ENCODE data around the gene ME3. TPM values are rescaled to one million over a fixed set of nuclear protein-coding genes. Genes with fewer than 3 reads are reported as not detected.

Gene ME3
- total and polyA plus RNA-seq, 11 donors = 11.3 to 51.5 (median 31.3) TPM

DNA sequence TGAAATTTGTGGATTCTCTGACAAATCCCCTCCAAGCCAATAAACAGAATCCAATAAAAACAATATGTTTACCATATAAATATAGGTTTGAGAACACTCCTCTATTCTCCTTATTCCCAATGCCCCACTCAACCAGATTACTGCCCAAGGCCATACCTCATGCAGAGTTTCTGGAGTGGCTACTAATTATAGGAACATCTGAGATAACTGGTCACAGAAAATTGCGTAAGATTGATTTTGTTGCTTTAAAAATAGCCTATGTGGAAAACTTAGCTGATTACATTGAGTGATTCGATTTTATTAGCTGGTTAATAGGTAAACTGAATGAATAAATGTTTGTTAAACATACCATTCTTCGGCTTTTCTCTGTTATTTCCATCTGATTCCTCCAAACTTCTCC is 48.0 kb downstream of the ME3 start:
- ATAC-seq (peak; percentile 41 to 68 (median 58)), DNase-seq (no peak)
- Histone ChIP-seq H3K27ac (peak overlapping the region in 9 of 12 donors; percentile 2 to 74 (median 40)), H3K9me3 (no peaks in the 10 kb centered on the region), H3K27me3 (no peaks in the 10 kb centered on the region), H3K4me1 (peaks cover 2 to 85% (median 46%) of the 10 kb centered on the region in 12 donors), H3K36me3 (no peaks in the 10 kb centered on the region), H3K4me3 (no peak overlapping the region)
- intact Hi-C loops (cut with DNase I) = loop anchor here in 1 of 10 donors (10.0 kb wide), 1 partner anchor 170 kb away; no protein-coding TSS in a partner anchor
- WGBS, 4 donors = 36 to 52% (median 47%) methylated on average over 3 of the region's 3 CpGs
- TF ChIP-seq CTCF (IDR thresholded peaks at IDR 0.05) (no peak), POLR2A (IDR thresholded peaks at IDR 0.05) (no peak)

- TF ChIP-seq CTCF (IDR thresholded peaks at IDR 0.05) (no peak), POLR2A (IDR thresholded peaks at IDR 0.05) (no peak)
- ATAC-seq = no peak
- WGBS, 4 donors = 79 to 97% (median 94%) methylated on average over 4 of the region's 4 CpGs
Measured at GRCh38 chr11:86623736-86624135, 48.7 kb downstream of the ME3 start.

GRCh38 chr11:86623041-86623621 is 49.3 kb downstream of the ME3 start:
- Histone ChIP-seq H3K27me3 (no peaks in the 10 kb centered on the region), H3K27ac (peak overlapping the region in 2 of 12 donors; percentile 67 to 74), H3K4me1 (peaks cover 2 to 72% (median 34%) of the 10 kb centered on the region in 12 donors), H3K9me3 (no peaks in the 10 kb centered on the region), H3K4me3 (no peak overlapping the region), H3K36me3 (no peaks in the 10 kb centered on the region)
- ATAC-seq = no peak
- no peak for DNase-seq
- WGBS, 4 donors = 74 to 77% (median 75%) methylated on average over 4 of the region's 4 CpGs
- TF ChIP-seq CTCF (IDR thresholded peaks at IDR 0.05) (no peak), POLR2A (IDR thresholded peaks at IDR 0.05) (no peak)
- intact Hi-C loops (cut with DNase I) = loop anchor here in 1 of 10 donors (10.0 kb wide), 1 partner anchor 172 kb away; no protein-coding TSS in a partner anchor

More at GRCh38 chr11:86623736-86624135, 48.7 kb downstream of the ME3 start:
- Histone ChIP-seq H3K4me3 (no peak overlapping the region), H3K9me3 (no peaks in the 10 kb centered on the region), H3K4me1 (peaks cover 2 to 79% (median 40%) of the 10 kb centered on the region in 12 donors), H3K36me3 (no peaks in the 10 kb centered on the region), H3K27ac (peak overlapping the region in 7 of 12 donors; percentile 2 to 74 (median 41)), H3K27me3 (no peaks in the 10 kb centered on the region)
- intact Hi-C loops (cut with DNase I) = loop anchor here in 1 of 10 donors (10.0 kb wide), 1 partner anchor 171 kb away; no protein-coding TSS in a partner anchor
- DNase-seq = no peak

GRCh38 chr11:86621854-86622253 is 50.6 kb downstream of the ME3 start:
- peaks cover 2 to 62% (median 27%) of the 10 kb centered on the region in 12 donors for H3K4me1 ChIP-seq
- intact Hi-C loops (cut with DNase I) = loop anchor here in 1 of 10 donors (10.0 kb wide), 1 partner anchor 173 kb away; no protein-coding TSS in a partner anchor
- ATAC-seq (no peak), DNase-seq (no peak)
- TF ChIP-seq POLR2A (IDR thresholded peaks at IDR 0.05) = no peak
- TF ChIP-seq CTCF (IDR thresholded peaks at IDR 0.05) = no peak
- WGBS, 4 donors = 75 to 86% (median 78%) methylated on average over 3 of the region's 3 CpGs
- no peak overlapping the region for H3K4me3 ChIP-seq
- no peaks in the 10 kb centered on the region for H3K27me3 ChIP-seq
- H3K9me3 ChIP-seq = no peaks in the 10 kb centered on the region
- no peaks in the 10 kb centered on the region for H3K36me3 ChIP-seq
- peak overlapping the region in 9 of 12 donors; percentile 38 to 74 (median 54) for H3K27ac ChIP-seq
